T-helper 17 cell (primary cell): Measurements from ENCODE around the gene TRIO. TPM values are rescaled to one million over a fixed set of nuclear protein-coding genes. Genes with fewer than 3 reads are reported as not detected.

ENCODE experiments used
- ATAC-seq: fragments of 150-1000 bp; cut with Tn5 transposase; 2 replicates; pipeline ENCODE4 v1.10.0; 2021; ENCODE audit warnings: mild to moderate bottlenecking, moderate library complexity
- DNase-seq, 3 donors: peaks; one replicate each; pipeline versions ENCODE4 v3.0.0 to v3.0.0-alpha.2; 2020 to 2021
- H3K9me3 ChIP-seq: one replicate; pipeline ENCODE4 v1.7.0; 2013; ENCODE audit warnings: low read length, mild to moderate bottlenecking; ENCODE audit not compliant: control insufficient read depth, poor library complexity, severe bottlenecking
- H3K27ac Mint-ChIP-seq: one replicate; pipeline ENCODE4 v1.8.0; 2022; ENCODE audit warnings: mild to moderate bottlenecking, moderate library complexity, mixed read lengths
- H3K27me3 Mint-ChIP-seq: one replicate; pipeline ENCODE4 v1.8.0; 2022; ENCODE audit warnings: mixed read lengths
- H3K36me3 Mint-ChIP-seq: one replicate; pipeline ENCODE4 v1.8.0; 2022; ENCODE audit warnings: low read depth, mixed read lengths
- H3K4me1 Mint-ChIP-seq: one replicate; pipeline ENCODE4 v1.8.0; 2022; ENCODE audit warnings: mild to moderate bottlenecking, mixed read lengths
- H3K4me3 Mint-ChIP-seq: one replicate; pipeline ENCODE4 v1.8.0; 2022; ENCODE audit warnings: mild to moderate bottlenecking, moderate library complexity, mixed read lengths
- total RNA-seq, 4 donors: library from RNA in 2 of 4; stranded (reverse) in 2 of 4; gene quantifications; one replicate each; pipeline ENCODE4 v1.2.3 and lab custom pipeline; 2022 to 2026

The TRIO gene
- total RNA-seq, 2 donors from 2014 or later = 19.3 to 19.5 TPM

- DNase-seq (no peak), ATAC-seq (no peak)
- no peaks in the 10 kb centered on the region for H3K36me3 Mint-ChIP-seq
- H3K4me1 Mint-ChIP-seq = peaks cover 8% of the 10 kb centered on the region
- H3K27ac Mint-ChIP-seq = no peak overlapping the region
- no peaks in the 10 kb centered on the region for H3K9me3 ChIP-seq
- no peak overlapping the region for H3K4me3 Mint-ChIP-seq
- peaks cover 23% of the 10 kb centered on the region for H3K27me3 Mint-ChIP-seq
Observed at GRCh38 chr5:14112998-14113652, 30.0 kb upstream of the TRIO start.

- DNase-seq (no peak), ATAC-seq (no peak)
- Mint-ChIP-seq H3K27me3 (peaks cover 18% of the 10 kb centered on the region), H3K27ac (no peak overlapping the region), H3K4me1 (no peaks in the 10 kb centered on the region), H3K36me3 (no peaks in the 10 kb centered on the region), H3K4me3 (no peak overlapping the region)
- no peaks in the 10 kb centered on the region for H3K9me3 ChIP-seq
Observed at GRCh38 chr5:14114615-14115251, 28.4 kb upstream of the TRIO start.

GRCh38 chr5:14115323-14115895, 27.7 kb upstream of the TRIO start:
- Mint-ChIP-seq H3K4me1 (no peaks in the 10 kb centered on the region), H3K36me3 (no peaks in the 10 kb centered on the region), H3K27me3 (peaks cover 16% of the 10 kb centered on the region), H3K4me3 (no peak overlapping the region), H3K27ac (no peak overlapping the region)
- no peak for DNase-seq
- ATAC-seq = no peak
- H3K9me3 ChIP-seq = no peaks in the 10 kb centered on the region

GRCh38 chr5:14118551-14119320, 24.4 kb upstream of the TRIO start:
- Mint-ChIP-seq H3K36me3 (no peaks in the 10 kb centered on the region), H3K4me3 (no peak overlapping the region), H3K27ac (no peak overlapping the region), H3K4me1 (no peaks in the 10 kb centered on the region), H3K27me3 (peaks cover 23% of the 10 kb centered on the region)
- no peak for ATAC-seq
- no peak for DNase-seq
- H3K9me3 ChIP-seq = no peaks in the 10 kb centered on the region

DNA sequence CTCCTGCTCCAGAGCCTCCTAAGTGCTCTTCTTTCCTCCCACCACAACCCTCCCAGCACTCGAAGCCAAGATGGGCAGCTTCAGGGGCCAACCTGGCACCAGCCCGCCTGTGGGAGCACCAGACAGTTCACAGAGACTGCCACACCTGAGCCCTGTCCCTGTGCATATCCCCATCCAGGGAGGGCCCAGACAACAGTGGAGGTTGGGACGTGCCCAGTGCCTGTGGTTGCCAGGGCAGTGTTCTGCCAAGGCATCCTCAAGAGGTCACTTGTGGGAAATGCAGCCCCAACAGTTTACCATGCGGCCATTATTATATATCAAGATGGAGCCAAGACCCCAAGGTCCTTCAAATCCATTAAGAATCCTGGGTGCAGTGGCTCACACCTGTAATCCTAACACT, 23.0 kb upstream of the TRIO start:
- H3K9me3 ChIP-seq = no peaks in the 10 kb centered on the region
- peaks cover 23% of the 10 kb centered on the region for H3K27me3 Mint-ChIP-seq
- no peaks in the 10 kb centered on the region for H3K4me1 Mint-ChIP-seq
- no peak overlapping the region for H3K27ac Mint-ChIP-seq
- H3K36me3 Mint-ChIP-seq = no peaks in the 10 kb centered on the region
- no peak for ATAC-seq
- DNase-seq = no peak
- no peak overlapping the region for H3K4me3 Mint-ChIP-seq

DNA sequence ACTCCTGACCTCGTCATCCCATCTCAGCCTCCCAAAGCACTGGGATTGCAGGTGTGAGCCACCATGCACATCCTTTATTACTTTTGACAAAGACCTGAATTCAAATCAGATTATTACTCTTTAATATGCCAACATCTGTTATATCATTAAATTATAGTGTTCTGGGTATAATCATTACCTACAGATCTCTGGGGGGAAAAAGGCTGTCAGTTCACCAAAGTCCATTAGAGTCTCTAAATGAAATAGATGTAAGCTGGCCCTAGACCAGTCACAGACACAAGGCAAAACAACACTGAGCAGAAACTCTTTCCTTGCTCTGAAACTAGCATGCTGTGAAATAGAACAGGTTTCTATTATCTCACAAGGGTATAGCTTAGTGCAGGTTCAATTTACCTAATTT, 21.6 kb upstream of the TRIO start:
- H3K27ac Mint-ChIP-seq = no peak overlapping the region
- ATAC-seq (no peak), DNase-seq (no peak)
- H3K27me3 Mint-ChIP-seq = peaks cover 23% of the 10 kb centered on the region
- H3K36me3 Mint-ChIP-seq = no peaks in the 10 kb centered on the region
- no peak overlapping the region for H3K4me3 Mint-ChIP-seq
- no peaks in the 10 kb centered on the region for H3K9me3 ChIP-seq
- H3K4me1 Mint-ChIP-seq = no peaks in the 10 kb centered on the region

DNA sequence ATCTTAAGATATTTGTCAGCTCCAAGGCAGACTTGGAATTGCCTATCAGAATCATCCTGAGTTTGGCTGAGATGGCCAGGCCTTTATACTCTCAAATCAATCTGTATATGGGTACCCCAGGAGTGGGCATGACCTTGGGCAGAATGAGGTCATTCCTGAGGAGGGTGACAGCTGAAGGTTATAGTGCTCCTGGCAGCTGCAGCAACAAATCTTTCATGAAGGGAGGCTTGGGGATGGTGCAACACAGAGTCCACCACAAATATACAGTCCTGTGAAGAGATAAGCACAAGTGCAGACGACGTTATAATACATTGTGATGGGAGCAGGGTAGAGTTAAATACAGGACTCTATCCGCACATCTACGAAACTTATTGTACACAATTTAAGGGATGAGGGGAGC, 21.1 kb upstream of the TRIO start:
- Mint-ChIP-seq H3K4me1 (no peaks in the 10 kb centered on the region), H3K36me3 (no peaks in the 10 kb centered on the region), H3K27ac (no peak overlapping the region), H3K4me3 (no peak overlapping the region), H3K27me3 (peaks cover 23% of the 10 kb centered on the region)
- ATAC-seq (no peak), DNase-seq (no peak)
- no peaks in the 10 kb centered on the region for H3K9me3 ChIP-seq

DNA sequence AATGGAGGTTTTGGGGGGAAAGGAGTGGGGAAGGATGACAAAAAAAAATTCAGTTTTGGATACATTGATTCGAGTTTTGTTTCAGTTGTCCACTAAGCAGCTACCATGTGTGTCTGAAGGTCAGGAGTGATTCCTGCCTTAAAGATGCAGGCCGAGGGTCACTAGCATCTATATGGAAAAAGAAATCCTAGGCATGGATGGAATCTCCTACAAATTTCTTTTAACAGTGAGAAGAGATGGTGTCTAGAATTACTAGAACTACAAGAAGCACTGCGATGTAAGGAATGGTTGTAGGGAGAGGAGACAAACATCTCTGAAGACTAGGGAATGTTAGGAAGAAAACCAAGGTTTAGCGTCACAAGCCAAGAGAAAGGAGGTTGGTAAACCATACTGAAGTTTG, 19.6 kb upstream of the TRIO start:
- Mint-ChIP-seq H3K4me1 (no peaks in the 10 kb centered on the region), H3K27me3 (peaks cover 18% of the 10 kb centered on the region), H3K27ac (no peak overlapping the region), H3K36me3 (no peaks in the 10 kb centered on the region), H3K4me3 (no peak overlapping the region)
- ATAC-seq = no peak
- DNase-seq = no peak
- no peaks in the 10 kb centered on the region for H3K9me3 ChIP-seq

- ATAC-seq = no peak
- no peaks in the 10 kb centered on the region for H3K4me1 Mint-ChIP-seq
- no peak for DNase-seq
- no peaks in the 10 kb centered on the region for H3K36me3 Mint-ChIP-seq
- H3K27ac Mint-ChIP-seq = no peak overlapping the region
- H3K4me3 Mint-ChIP-seq = no peak overlapping the region
- H3K27me3 Mint-ChIP-seq = peaks cover 14% of the 10 kb centered on the region
- no peaks in the 10 kb centered on the region for H3K9me3 ChIP-seq
Observed at GRCh38 chr5:14123974-14124482, 19.1 kb upstream of the TRIO start.

DNA sequence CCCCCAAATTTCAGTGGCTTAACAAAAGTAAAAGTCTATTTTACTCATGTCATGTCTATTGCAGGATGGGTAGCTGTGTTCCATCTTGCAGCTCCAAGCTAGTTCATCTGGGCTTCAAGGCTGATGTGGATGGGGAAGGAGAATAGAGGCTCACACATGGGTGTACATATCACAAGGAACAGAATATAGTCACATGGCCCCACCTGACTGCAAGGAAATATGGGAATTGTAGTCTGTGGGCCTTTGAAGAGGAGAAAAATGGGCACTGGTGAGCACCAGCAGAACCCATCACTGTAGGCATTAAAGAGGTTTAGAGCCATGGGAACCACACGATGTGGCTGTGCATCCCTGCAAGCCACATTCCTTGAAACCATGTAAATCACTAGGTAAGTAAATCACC, 17.9 kb upstream of the TRIO start:
- Mint-ChIP-seq H3K4me3 (no peak overlapping the region), H3K36me3 (no peaks in the 10 kb centered on the region), H3K27me3 (peaks cover 7% of the 10 kb centered on the region), H3K4me1 (no peaks in the 10 kb centered on the region), H3K27ac (no peak overlapping the region)
- ATAC-seq = no peak
- no peaks in the 10 kb centered on the region for H3K9me3 ChIP-seq
- DNase-seq = no peak

GRCh38 chr5:14127587-14127986, 15.6 kb upstream of the TRIO start:
- no peaks in the 10 kb centered on the region for H3K4me1 Mint-ChIP-seq
- H3K36me3 Mint-ChIP-seq = no peaks in the 10 kb centered on the region
- DNase-seq = no peak
- no peak for ATAC-seq
- H3K27ac Mint-ChIP-seq = no peak overlapping the region
- no peak overlapping the region for H3K4me3 Mint-ChIP-seq
- no peaks in the 10 kb centered on the region for H3K9me3 ChIP-seq
- H3K27me3 Mint-ChIP-seq = no peaks in the 10 kb centered on the region

DNA sequence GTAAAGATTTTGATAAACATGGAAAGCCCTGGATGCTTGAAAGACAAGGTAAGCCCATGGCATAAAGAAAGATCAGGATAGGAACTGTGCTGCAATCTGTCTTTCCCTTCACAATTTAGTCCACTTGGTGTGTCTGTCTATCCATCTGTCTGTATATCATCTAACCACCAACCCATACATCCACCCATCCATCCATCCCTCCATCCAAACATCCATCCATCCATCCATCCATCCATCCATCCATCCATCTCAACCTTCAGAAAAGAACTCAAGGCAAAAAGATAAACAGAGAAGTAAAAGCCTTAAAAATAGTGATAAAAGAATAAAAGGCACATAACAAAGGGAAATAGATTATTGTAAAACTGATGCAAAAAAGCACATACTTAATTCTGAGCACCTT, 15.1 kb upstream of the TRIO start:
- no peak for DNase-seq
- no peaks in the 10 kb centered on the region for H3K4me1 Mint-ChIP-seq
- no peak overlapping the region for H3K27ac Mint-ChIP-seq
- H3K27me3 Mint-ChIP-seq = no peaks in the 10 kb centered on the region
- no peak overlapping the region for H3K4me3 Mint-ChIP-seq
- no peak for ATAC-seq
- no peaks in the 10 kb centered on the region for H3K9me3 ChIP-seq
- no peaks in the 10 kb centered on the region for H3K36me3 Mint-ChIP-seq

- DNase-seq (no peak), ATAC-seq (no peak)
- no peak overlapping the region for H3K27ac Mint-ChIP-seq
- no peak overlapping the region for H3K4me3 Mint-ChIP-seq
- H3K9me3 ChIP-seq = no peaks in the 10 kb centered on the region
- H3K27me3 Mint-ChIP-seq = no peaks in the 10 kb centered on the region
- no peaks in the 10 kb centered on the region for H3K4me1 Mint-ChIP-seq
- H3K36me3 Mint-ChIP-seq = no peaks in the 10 kb centered on the region
Observed at GRCh38 chr5:14129123-14129522, 14.0 kb upstream of the TRIO start.
